ENCODE measurements around the gene RNPEP. TPM values are rescaled to one million over a fixed set of nuclear protein-coding genes. Genes with fewer than 3 reads are reported as not detected.

RNPEP gene
- total RNA-seq, 1 donor, result 74.2 TPM

GRCh38 chr1:201941420-201942128 is 40.9 kb upstream of the RNPEP start:
- Histone ChIP-seq H3K9me3 (ENCODE audit: low read depth, low read length) (no peaks in the 10 kb centered on the region), H3K4me2 (ENCODE audit: insufficient read depth, low read length) (no peak overlapping the region), H3K79me2 (ENCODE audit: insufficient read depth, low read length) (peaks cover 35% of the 10 kb centered on the region), H4K20me1 (ENCODE audit: insufficient read depth, low read length) (peaks cover 20% of the 10 kb centered on the region), H3K4me1 (ENCODE audit: insufficient read depth, low read length) (peaks cover 38% of the 10 kb centered on the region), H2AFZ (ENCODE audit: low read length) (peak overlapping the region; percentile 27), H3K27me3 (ENCODE audit: insufficient read depth, low read length) (no peaks in the 10 kb centered on the region), H3K4me3 (ENCODE audit: insufficient read depth, low read length) (peak overlapping the region; percentile 8), H3K36me3 (ENCODE audit: insufficient read depth, low read length) (no peaks in the 10 kb centered on the region), H3K27ac (ENCODE audit: low read depth, low read length) (no peak overlapping the region)
- TF ChIP-seq, protein P1, sequence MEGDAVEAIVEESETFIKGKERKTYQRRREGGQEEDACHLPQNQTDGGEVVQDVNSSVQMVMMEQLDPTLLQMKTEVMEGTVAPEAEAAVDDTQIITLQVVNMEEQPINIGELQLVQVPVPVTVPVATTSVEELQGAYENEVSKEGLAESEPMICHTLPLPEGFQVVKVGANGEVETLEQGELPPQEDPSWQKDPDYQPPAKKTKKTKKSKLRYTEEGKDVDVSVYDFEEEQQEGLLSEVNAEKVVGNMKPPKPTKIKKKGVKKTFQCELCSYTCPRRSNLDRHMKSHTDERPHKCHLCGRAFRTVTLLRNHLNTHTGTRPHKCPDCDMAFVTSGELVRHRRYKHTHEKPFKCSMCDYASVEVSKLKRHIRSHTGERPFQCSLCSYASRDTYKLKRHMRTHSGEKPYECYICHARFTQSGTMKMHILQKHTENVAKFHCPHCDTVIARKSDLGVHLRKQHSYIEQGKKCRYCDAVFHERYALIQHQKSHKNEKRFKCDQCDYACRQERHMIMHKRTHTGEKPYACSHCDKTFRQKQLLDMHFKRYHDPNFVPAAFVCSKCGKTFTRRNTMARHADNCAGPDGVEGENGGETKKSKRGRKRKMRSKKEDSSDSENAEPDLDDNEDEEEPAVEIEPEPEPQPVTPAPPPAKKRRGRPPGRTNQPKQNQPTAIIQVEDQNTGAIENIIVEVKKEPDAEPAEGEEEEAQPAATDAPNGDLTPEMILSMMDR (IDR thresholded peaks at IDR 0.05; ENCODE audit: extremely low read depth, low read depth, low read length), result no peak
- peak; percentile 46 for DNase-seq (ENCODE audit: insufficient read length, low spot score, missing footprints)

DNA sequence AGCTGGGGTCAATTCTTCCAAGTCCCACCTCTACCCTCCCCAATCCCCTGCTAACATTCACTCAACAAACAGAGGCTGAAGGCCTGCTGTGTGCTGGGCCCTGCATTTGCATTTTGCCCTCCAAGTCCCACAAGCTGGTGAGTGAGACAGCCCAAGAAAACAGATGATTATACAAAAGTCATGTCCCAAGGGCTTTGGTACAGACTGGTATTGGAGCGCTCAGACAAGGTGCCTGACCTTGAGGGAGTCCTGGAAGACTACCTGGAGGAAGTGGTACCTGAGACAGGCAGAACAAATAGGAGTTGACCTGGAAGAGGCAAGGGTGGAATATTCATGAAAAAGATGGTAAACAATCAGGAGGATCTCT is 40.3 kb upstream of the RNPEP start:
- no peak overlapping the region for H2AFZ ChIP-seq (ENCODE audit: low read length)
- H4K20me1 ChIP-seq (ENCODE audit: insufficient read depth, low read length), result peaks cover 20% of the 10 kb centered on the region
- no peak overlapping the region for H3K4me2 ChIP-seq (ENCODE audit: insufficient read depth, low read length)
- no peak for DNase-seq (ENCODE audit: insufficient read length, low spot score, missing footprints)
- peaks cover 35% of the 10 kb centered on the region for H3K79me2 ChIP-seq (ENCODE audit: insufficient read depth, low read length)
- H3K27me3 ChIP-seq (ENCODE audit: insufficient read depth, low read length), result no peaks in the 10 kb centered on the region
- H3K9me3 ChIP-seq (ENCODE audit: low read depth, low read length), result no peaks in the 10 kb centered on the region
- TF ChIP-seq, protein P1 (IDR thresholded peaks at IDR 0.05; ENCODE audit: extremely low read depth, low read depth, low read length), result no peak
- H3K27ac ChIP-seq (ENCODE audit: low read depth, low read length), result no peak overlapping the region
- no peak overlapping the region for H3K4me3 ChIP-seq (ENCODE audit: insufficient read depth, low read length)
- no peaks in the 10 kb centered on the region for H3K36me3 ChIP-seq (ENCODE audit: insufficient read depth, low read length)
- H3K4me1 ChIP-seq (ENCODE audit: insufficient read depth, low read length), result peaks cover 43% of the 10 kb centered on the region

- Histone ChIP-seq H3K27ac (ENCODE audit: low read depth, low read length) (no peak overlapping the region), H4K20me1 (ENCODE audit: insufficient read depth, low read length) (peaks cover 20% of the 10 kb centered on the region), H2AFZ (ENCODE audit: low read length) (no peak overlapping the region), H3K4me3 (ENCODE audit: insufficient read depth, low read length) (peak overlapping the region; percentile 86), H3K4me1 (ENCODE audit: insufficient read depth, low read length) (peaks cover 39% of the 10 kb centered on the region), H3K9me3 (ENCODE audit: low read depth, low read length) (no peaks in the 10 kb centered on the region), H3K36me3 (ENCODE audit: insufficient read depth, low read length) (no peaks in the 10 kb centered on the region), H3K4me2 (ENCODE audit: insufficient read depth, low read length) (peak overlapping the region; percentile 89), H3K79me2 (ENCODE audit: insufficient read depth, low read length) (peaks cover 35% of the 10 kb centered on the region), H3K27me3 (ENCODE audit: insufficient read depth, low read length) (no peaks in the 10 kb centered on the region)
- TF ChIP-seq, protein P1 (IDR thresholded peaks at IDR 0.05; ENCODE audit: extremely low read depth, low read depth, low read length), result no peak
- DNase-seq (ENCODE audit: insufficient read length, low spot score, missing footprints), result no peak
Observed at GRCh38 chr1:201944002-201944401, 38.4 kb upstream of the RNPEP start.

GRCh38 chr1:201944639-201945038 is 37.8 kb upstream of the RNPEP start:
- no peaks in the 10 kb centered on the region for H3K9me3 ChIP-seq (ENCODE audit: low read depth, low read length)
- TF ChIP-seq, protein P1 (IDR thresholded peaks at IDR 0.05; ENCODE audit: extremely low read depth, low read depth, low read length), result no peak
- H3K79me2 ChIP-seq (ENCODE audit: insufficient read depth, low read length), result peaks cover 35% of the 10 kb centered on the region
- no peak overlapping the region for H2AFZ ChIP-seq (ENCODE audit: low read length)
- no peaks in the 10 kb centered on the region for H3K36me3 ChIP-seq (ENCODE audit: insufficient read depth, low read length)
- peaks cover 45% of the 10 kb centered on the region for H3K4me1 ChIP-seq (ENCODE audit: insufficient read depth, low read length)
- H3K27ac ChIP-seq (ENCODE audit: low read depth, low read length), result no peak overlapping the region
- H3K4me2 ChIP-seq (ENCODE audit: insufficient read depth, low read length), result peak overlapping the region; percentile 89
- peak overlapping the region; percentile 86 for H3K4me3 ChIP-seq (ENCODE audit: insufficient read depth, low read length)
- peak; percentile 80 for DNase-seq (ENCODE audit: insufficient read length, low spot score, missing footprints)
- peaks cover 20% of the 10 kb centered on the region for H4K20me1 ChIP-seq (ENCODE audit: insufficient read depth, low read length)
- no peaks in the 10 kb centered on the region for H3K27me3 ChIP-seq (ENCODE audit: insufficient read depth, low read length)
